Hypothalamus (tissue), 51 donors: Measurements from ENCODE around the gene OR4D6.
"Not testable (repeated sequence)": the region's sequence is repeated elsewhere in the genome, so short reads cannot be mapped to it uniquely, and the experiment has no call there.

Experiments
- DNase-seq, 51 donors: peaks; one replicate each; lab custom pipeline; 2025; lab: John Stamatoyannopoulos, UW

OR4D6 gene

GRCh38 chr11:59456661-59457060 lies at the start of gene OR4D6:
Gene OR4D6 (plus strand): TSS chr11:59456961. CDS start chr11:59456961, 0 bp downstream.
- DNase-seq, result no peak

DNA sequence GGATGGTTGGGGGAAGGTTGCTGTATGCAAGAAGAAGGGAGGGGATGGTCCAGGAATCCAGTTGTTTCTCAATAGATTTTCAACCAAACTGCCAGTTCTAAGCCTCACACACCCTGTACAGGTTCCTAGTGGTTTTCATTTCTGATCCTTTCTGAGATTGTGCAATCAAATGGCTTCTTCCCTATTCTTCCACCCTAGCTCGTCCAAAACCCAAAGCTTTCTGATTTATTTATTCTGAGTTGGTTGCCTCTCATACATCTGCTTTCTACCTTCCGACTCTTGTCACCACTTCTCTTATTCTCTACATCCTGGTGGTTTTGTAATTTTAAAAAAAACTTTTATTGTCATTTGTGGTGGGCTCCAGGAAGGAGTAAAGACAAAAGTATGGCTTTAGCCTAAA lies 43.1 kb upstream of the OR4D6 start:
- no peak for DNase-seq

GRCh38 chr11:59415111-59415510 lies 41.6 kb upstream of the OR4D6 start:
- no peak for DNase-seq

- peak in 1 of 51 donors; percentile 2 for DNase-seq
These were observed 40.1 kb upstream of the OR4D6 start for GRCh38 chr11:59416613-59417012.

- no peak for DNase-seq
These were observed 39.7 kb upstream of the OR4D6 start for GRCh38 chr11:59417023-59417422.

DNA sequence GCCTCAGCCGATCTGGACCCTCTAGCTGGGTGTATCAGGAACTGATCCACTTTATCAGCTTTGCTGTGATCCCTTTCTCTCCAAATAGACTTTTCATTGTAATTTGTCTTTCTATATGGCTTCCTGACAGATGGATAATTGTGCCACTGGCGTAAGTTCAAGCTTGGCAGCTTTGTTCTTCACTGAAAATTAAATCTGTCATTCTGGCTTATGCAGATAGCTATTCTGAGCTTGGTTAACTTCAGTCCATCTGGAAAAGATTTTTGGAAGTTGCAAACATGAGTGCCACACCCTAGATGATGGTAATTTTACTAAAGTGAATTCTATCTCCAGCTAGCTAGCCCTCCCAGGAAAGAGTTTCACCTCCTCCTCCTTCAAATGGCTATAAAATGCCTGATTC lies 38.6 kb upstream of the OR4D6 start:
- DNase-seq, result no peak

GRCh38 chr11:59423835-59424234 lies 32.9 kb upstream of the OR4D6 start:
- no peak for DNase-seq

- no peak for DNase-seq
These were observed 31.6 kb upstream of the OR4D6 start for GRCh38 chr11:59425131-59425530.

GRCh38 chr11:59426361-59427067 lies 30.2 kb upstream of the OR4D6 start, which contains the start of gene OR5A2:
Gene OR5A2 (minus strand): TSS chr11:59426413. CDS start chr11:59422953, 3,460 bp downstream.
- DNase-seq, result no peak

GRCh38 chr11:59427068-59427382 lies 29.7 kb upstream of the OR4D6 start:
- no peak for DNase-seq

DNA sequence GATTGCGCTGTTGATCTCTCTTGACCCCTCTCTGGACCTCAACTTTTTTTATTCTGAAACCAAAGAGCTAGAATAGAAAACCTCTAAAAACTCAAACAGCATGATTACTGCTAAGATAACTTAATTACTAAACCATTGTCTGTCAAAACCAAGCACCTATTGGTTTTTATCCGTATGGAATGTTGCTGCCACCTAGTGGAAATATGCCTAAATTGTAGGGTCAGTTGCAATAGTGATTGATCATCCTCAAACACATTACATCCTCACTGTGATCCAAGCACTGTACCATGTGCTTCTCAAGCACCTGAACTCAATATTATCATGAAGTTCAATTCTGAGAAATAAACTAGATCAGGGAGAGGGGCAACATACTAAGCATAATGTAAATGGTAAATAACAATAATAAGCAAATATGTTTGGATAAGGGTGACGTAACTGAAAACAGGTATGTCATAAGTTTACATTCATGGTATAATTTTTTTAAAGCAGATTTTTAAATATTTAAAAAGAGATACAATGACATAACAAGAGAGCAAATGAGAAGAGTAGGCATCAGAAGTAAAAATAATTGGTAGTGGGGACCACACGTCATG lies 26.7 kb upstream of the OR4D6 start:
- DNase-seq, result no peak

- no peak for DNase-seq
These were observed 20.6 kb upstream of the OR4D6 start, which contains the start of gene OR5A1 for GRCh38 chr11:59436169-59436568. Gene OR5A1 (plus strand): TSS chr11:59436469. CDS start chr11:59443169, 6,700 bp downstream.

- DNase-seq, result no peak
These were observed 19.0 kb upstream of the OR4D6 start for GRCh38 chr11:59437770-59438169.

DNA sequence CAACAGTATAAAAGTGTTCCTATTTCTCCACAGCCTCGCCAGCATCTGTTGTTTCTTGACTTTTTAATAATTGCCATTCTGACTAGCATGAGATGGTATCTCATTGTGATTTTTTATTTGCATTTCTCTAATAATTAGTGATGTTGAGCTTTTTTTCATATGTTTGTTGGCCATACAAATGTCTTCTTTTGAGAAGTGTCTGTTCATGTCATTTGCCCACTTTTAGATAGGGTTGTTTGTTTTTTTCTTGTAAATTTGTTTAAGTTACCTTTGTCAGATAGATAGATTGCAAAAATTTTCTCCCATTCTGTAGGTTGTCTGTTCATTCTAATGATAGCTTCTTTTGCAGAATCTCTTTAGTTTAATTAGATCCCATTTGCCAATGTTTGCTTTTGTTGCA lies 11.1 kb upstream of the OR4D6 start:
- not testable (repeated sequence) for DNase-seq

- no peak for DNase-seq
These were observed 8.3 kb upstream of the OR4D6 start for GRCh38 chr11:59448484-59448883.

DNA sequence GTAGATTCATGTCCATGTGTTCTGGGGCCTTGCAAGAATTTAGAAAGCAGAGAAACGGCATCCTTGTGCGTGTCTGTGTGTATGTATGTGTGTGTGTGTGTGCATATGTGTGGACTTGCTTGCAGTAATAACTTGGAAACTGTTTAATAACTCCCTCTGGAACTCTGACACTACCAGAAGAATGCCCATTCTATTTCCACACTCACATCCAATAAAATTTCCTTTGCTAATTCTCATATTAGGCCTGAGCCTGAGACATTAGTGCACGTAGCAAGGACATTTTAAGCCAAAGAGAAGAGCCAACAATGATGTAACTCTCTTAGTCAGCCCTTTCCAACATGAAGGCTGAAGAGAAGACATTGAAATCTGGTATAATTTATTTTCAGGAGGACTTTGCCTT lies 3.2 kb downstream of the OR4D6 start:
- DNase-seq, result no peak

- DNase-seq, result no peak
These were observed 6.5 kb downstream of the OR4D6 start for GRCh38 chr11:59463190-59463641.

- no peak for DNase-seq
These were observed 16.3 kb downstream of the OR4D6 start, which contains the start of gene OR4D10 for GRCh38 chr11:59473015-59473414. Gene OR4D10 (plus strand): TSS chr11:59473315. CDS start chr11:59477430, 4,115 bp downstream.

- no peak for DNase-seq
These were observed 18.4 kb downstream of the OR4D6 start for GRCh38 chr11:59475176-59475575.

- no peak for DNase-seq
These were observed 23.1 kb downstream of the OR4D6 start for GRCh38 chr11:59479906-59480305.

GRCh38 chr11:59480359-59480758 lies 23.6 kb downstream of the OR4D6 start:
- DNase-seq, result no peak

- no peak for DNase-seq
These were observed 45.2 kb downstream of the OR4D6 start for GRCh38 chr11:59501931-59502330.
